ENCODE results near the gene ZNF618.

The ZNF618 gene

GRCh38 chr9:114048533-114049415 is 172.7 kb downstream of the ZNF618 start:
- DNase-seq (ENCODE audit: insufficient read length) (no peak), FAIRE-seq (no peak)
- TF ChIP-seq TAF1 (IDR thresholded peaks at IDR 0.05; ENCODE audit: borderline replicate concordance, low read depth, low read length) (no peak), POLR2AphosphoS5 (IDR thresholded peaks at IDR 0.05; ENCODE audit: low read depth, low read length) (no peak), POLR2A (IDR thresholded peaks at IDR 0.05; ENCODE audit: low read depth, low read length) (no peak)

- TF ChIP-seq POLR2A (IDR thresholded peaks at IDR 0.05; ENCODE audit: low read depth, low read length) (no peak), TAF1 (IDR thresholded peaks at IDR 0.05; ENCODE audit: borderline replicate concordance, low read depth, low read length) (no peak), POLR2AphosphoS5 (IDR thresholded peaks at IDR 0.05; ENCODE audit: low read depth, low read length) (no peak)
- DNase-seq (ENCODE audit: insufficient read length) (no peak), FAIRE-seq (no peak)
These were observed 173.5 kb downstream of the ZNF618 start for GRCh38 chr9:114049441-114050225.

- no peak for DNase-seq (ENCODE audit: insufficient read length)
- no peak for TF ChIP-seq POLR2A (IDR thresholded peaks at IDR 0.05; ENCODE audit: low read depth, low read length)
- TF ChIP-seq TAF1 (IDR thresholded peaks at IDR 0.05; ENCODE audit: borderline replicate concordance, low read depth, low read length): no peak
- no peak for TF ChIP-seq POLR2AphosphoS5 (IDR thresholded peaks at IDR 0.05; ENCODE audit: low read depth, low read length)
- no peak for FAIRE-seq
These were observed 174.1 kb downstream of the ZNF618 start for GRCh38 chr9:114050226-114050568.

- no peak for DNase-seq (ENCODE audit: insufficient read length)
- no peak for FAIRE-seq
- TF ChIP-seq POLR2AphosphoS5 (IDR thresholded peaks at IDR 0.05; ENCODE audit: low read depth, low read length) (no peak), TAF1 (IDR thresholded peaks at IDR 0.05; ENCODE audit: borderline replicate concordance, low read depth, low read length) (no peak), POLR2A (IDR thresholded peaks at IDR 0.05; ENCODE audit: low read depth, low read length) (no peak)
These were observed 174.5 kb downstream of the ZNF618 start for GRCh38 chr9:114050646-114051045.

DNA sequence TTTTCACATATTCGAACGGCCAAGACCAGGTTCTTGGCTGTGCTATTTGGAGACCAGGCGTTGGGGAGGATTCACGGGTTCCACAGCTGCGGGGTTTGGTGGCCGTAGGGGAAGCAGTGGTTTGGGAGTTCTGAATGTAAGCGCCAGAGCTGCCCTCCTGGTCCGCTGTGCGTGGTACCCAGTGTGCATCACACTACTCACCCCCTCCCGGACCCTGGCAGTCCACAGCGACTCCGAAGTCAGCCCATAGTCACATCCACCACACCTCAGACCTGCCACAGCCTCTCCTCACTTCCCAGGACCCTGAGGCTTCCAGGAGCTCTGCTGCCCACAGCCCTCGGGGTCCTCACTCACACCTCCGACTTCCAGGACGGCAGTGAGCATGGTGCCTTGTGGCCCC is 175.2 kb downstream of the ZNF618 start:
- DNase-seq (ENCODE audit: insufficient read length) (no peak), FAIRE-seq (no peak)
- TF ChIP-seq POLR2A (IDR thresholded peaks at IDR 0.05; ENCODE audit: low read depth, low read length) (no peak), POLR2AphosphoS5 (IDR thresholded peaks at IDR 0.05; ENCODE audit: low read depth, low read length) (no peak), TAF1 (IDR thresholded peaks at IDR 0.05; ENCODE audit: borderline replicate concordance, low read depth, low read length) (no peak)

DNA sequence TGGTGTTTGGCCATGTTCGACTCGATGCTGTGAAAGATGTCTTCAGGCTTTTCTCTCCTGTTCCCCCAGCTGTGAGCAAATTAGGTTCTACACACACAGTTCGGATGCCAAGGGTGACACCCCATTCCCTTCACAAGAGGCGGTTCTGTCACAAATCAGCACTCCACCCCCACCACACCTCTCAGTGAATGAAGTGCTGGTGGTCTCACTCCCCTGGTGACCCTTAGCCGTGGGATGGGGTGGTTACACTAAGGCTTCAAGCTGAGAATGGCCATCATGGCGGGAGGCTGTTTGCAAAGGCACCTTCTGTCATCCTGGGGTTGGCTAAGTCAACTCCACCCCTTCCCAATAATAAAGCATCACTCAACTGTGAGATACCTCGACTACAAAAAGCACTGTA is 175.6 kb downstream of the ZNF618 start:
- no peak for FAIRE-seq
- DNase-seq (ENCODE audit: insufficient read length): no peak
- TF ChIP-seq POLR2AphosphoS5 (IDR thresholded peaks at IDR 0.05; ENCODE audit: low read depth, low read length): no peak
- TF ChIP-seq POLR2A (IDR thresholded peaks at IDR 0.05; ENCODE audit: low read depth, low read length): no peak
- TF ChIP-seq TAF1 (IDR thresholded peaks at IDR 0.05; ENCODE audit: borderline replicate concordance, low read depth, low read length): no peak

- TF ChIP-seq TAF1 (IDR thresholded peaks at IDR 0.05; ENCODE audit: borderline replicate concordance, low read depth, low read length) (no peak), POLR2AphosphoS5 (IDR thresholded peaks at IDR 0.05; ENCODE audit: low read depth, low read length) (no peak), POLR2A (IDR thresholded peaks at IDR 0.05; ENCODE audit: low read depth, low read length) (no peak)
- FAIRE-seq (no peak), DNase-seq (ENCODE audit: insufficient read length) (no peak)
These were observed 177.3 kb downstream of the ZNF618 start for GRCh38 chr9:114053246-114054005.

DNA sequence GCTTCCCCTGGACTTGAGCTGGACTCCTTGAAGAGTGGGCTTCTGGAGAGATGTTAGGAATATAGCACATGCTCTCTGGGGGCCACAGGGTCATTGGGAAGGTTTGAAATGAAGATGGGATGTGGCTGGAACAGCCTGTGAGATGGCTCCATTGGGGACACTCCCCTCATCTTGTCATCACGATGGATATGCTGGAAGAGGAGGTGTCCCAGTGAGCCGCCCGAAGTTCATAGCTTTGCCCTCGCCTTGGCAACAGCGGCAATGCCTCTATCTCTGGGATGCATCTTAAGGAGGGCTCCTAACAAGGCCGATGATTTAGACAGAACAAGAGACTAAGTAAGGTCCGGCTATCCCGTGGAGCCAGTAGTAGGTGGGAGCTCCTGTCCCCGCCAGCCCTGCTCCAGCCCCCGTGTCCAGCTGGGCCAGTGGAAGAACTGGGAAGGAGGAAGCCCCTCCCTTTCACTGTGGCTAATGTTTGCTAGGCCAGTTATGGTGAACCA is 178.1 kb downstream of the ZNF618 start:
- no peak for TF ChIP-seq POLR2A (IDR thresholded peaks at IDR 0.05; ENCODE audit: low read depth, low read length)
- no peak for TF ChIP-seq POLR2AphosphoS5 (IDR thresholded peaks at IDR 0.05; ENCODE audit: low read depth, low read length)
- TF ChIP-seq TAF1 (IDR thresholded peaks at IDR 0.05; ENCODE audit: borderline replicate concordance, low read depth, low read length): no peak
- no peak for DNase-seq (ENCODE audit: insufficient read length)
- FAIRE-seq: no peak

DNA sequence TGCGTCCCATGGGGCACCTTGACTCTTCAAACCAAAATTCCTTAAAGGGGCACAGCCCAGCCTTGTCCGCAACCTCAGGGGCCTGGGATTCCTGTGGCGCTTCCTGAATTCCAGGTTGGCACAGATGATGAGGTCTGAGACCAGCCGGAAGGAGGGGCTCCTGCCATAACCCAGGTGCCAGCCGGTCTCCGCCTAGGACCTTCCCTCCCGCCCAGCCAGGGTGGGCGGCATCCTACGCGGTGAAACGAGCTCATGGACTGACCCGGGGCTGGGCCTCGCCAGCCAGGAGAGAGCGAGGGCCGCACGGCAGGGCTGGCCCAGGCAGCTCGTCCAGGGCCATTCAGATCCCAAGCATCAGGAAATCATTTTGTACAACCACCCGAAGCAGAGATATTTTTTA is 179.0 kb downstream of the ZNF618 start:
- FAIRE-seq: no peak
- DNase-seq (ENCODE audit: insufficient read length): no peak
- TF ChIP-seq TAF1 (IDR thresholded peaks at IDR 0.05; ENCODE audit: borderline replicate concordance, low read depth, low read length) (no peak), POLR2A (IDR thresholded peaks at IDR 0.05; ENCODE audit: low read depth, low read length) (no peak), POLR2AphosphoS5 (IDR thresholded peaks at IDR 0.05; ENCODE audit: low read depth, low read length) (no peak)

GRCh38 chr9:114055894-114056293 is 179.8 kb downstream of the ZNF618 start:
- DNase-seq (ENCODE audit: insufficient read length): no peak
- TF ChIP-seq POLR2A (IDR thresholded peaks at IDR 0.05; ENCODE audit: low read depth, low read length) (no peak), TAF1 (IDR thresholded peaks at IDR 0.05; ENCODE audit: borderline replicate concordance, low read depth, low read length) (no peak), POLR2AphosphoS5 (IDR thresholded peaks at IDR 0.05; ENCODE audit: low read depth, low read length) (no peak)
- FAIRE-seq: no peak

DNA sequence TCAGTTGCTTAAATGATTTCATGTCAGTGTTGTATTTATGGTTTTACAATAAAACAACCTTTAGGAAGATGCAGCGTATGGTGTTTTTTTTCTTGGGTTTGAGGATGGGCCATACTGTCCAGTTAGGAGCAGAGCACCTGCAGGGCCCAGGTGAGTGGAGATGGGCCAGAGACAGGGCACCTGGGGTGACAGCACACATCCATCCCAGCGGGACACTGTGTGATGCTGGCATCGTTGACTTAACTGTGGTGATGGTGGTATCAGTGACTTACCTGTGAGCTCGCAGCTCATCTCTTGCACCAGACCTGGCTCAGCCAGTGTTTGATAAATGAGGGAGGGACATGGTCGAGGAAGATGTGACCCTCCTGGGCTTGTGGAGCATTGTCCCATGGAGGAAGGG is 180.4 kb downstream of the ZNF618 start:
- DNase-seq (ENCODE audit: insufficient read length) (no peak), FAIRE-seq (no peak)
- TF ChIP-seq POLR2A (IDR thresholded peaks at IDR 0.05; ENCODE audit: low read depth, low read length) (no peak), POLR2AphosphoS5 (IDR thresholded peaks at IDR 0.05; ENCODE audit: low read depth, low read length) (no peak), TAF1 (IDR thresholded peaks at IDR 0.05; ENCODE audit: borderline replicate concordance, low read depth, low read length) (no peak)

Measured in GM12892 (cell line).